Head of caudate nucleus (tissue), 42 donors: ENCODE results near the gene CCDC6.
"Not testable (repeated sequence)": the region's sequence is repeated elsewhere in the genome, so short reads cannot be mapped to it uniquely, and the experiment has no call there.

ENCODE experiments used
- DNase-seq, 42 donors: peaks; one replicate each; pipeline versions ENCODE4 v3.0.0 to v3.0.0-alpha.2; 2020 to 2021; ENCODE audit warnings: mixed read lengths in 7 of 42
- intact Hi-C: fragments of 100-400 bp; cut with DNase I; formaldehyde crosslinking; loops from one replicate; pipeline ENCODE4 v1.15.0; 2022

CCDC6 gene

GRCh38 chr10:59748834-59749233 lies 157.5 kb downstream of the CCDC6 start:
- no peak for DNase-seq
- intact Hi-C loops, result no loop called here

DNA sequence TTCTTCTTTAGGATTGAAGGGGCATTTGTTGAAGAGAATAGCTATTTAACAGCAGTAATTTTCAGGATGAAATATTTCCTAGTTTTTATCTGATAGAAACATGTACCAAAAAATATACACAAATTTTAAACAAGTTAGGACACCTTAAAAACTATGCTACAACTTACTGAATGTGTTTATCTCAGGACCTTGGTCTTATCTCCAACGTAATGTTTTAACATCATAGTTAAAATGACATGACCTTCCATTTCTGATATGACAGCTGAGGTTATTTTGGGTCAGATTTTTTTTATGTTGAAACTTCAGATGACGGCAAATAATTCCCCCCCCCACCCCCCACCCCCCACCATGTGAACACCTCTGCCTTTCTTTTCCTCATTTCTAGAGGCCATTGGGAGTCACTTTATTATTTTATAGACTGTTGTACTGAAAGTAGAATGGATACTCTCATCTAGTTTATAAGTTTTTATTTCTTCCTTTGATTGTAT lies 161.1 kb downstream of the CCDC6 start:
- no peak for DNase-seq
- intact Hi-C loops, result no loop called here

- intact Hi-C loops, DNase-seq: not testable (repeated sequence)
These were observed 161.6 kb downstream of the CCDC6 start for GRCh38 chr10:59744762-59745161.

- intact Hi-C loops, DNase-seq: not testable (repeated sequence)
These were observed 162.2 kb downstream of the CCDC6 start for GRCh38 chr10:59744156-59744555.

DNA sequence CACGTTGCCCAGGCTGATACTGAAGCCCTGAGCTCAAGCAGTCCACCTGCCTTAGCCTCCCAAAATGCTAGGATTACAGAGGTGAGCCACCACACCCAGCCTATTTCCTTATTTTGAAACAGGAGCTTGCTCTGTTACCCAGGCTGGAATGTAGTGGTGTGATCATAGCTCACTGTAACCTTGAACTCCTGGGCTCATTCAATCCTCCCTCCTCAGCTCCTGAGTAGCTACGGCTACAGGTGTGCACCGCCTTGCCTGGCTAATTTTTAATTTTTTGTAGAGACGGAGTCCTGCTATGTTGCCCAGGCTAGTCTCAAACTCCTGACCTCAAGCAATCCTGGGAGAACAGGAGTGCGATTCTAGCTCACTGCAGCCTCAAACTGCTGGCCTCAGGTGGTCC lies 164.8 kb downstream of the CCDC6 start:
- intact Hi-C loops, result no loop called here
- no peak for DNase-seq

- intact Hi-C loops, result no loop called here
- DNase-seq, result no peak
These were observed 165.3 kb downstream of the CCDC6 start for GRCh38 chr10:59741048-59741447.
